ENCODE data around the gene ZNF638.
"Not testable (repeated sequence)": the region's sequence is repeated elsewhere in the genome, so short reads cannot be mapped to it uniquely, and the experiment has no call there.

ZNF638 gene

GRCh38 chr2:71402427-71402826 lies 70.8 kb downstream of the ZNF638 start:
- no peak for TF ChIP-seq ZNF274 (IDR thresholded peaks at IDR 0.05; ENCODE audit: low read depth, low read length)
- H3K4me3 ChIP-seq (ENCODE audit: low read length), result no peak overlapping the region

DNA sequence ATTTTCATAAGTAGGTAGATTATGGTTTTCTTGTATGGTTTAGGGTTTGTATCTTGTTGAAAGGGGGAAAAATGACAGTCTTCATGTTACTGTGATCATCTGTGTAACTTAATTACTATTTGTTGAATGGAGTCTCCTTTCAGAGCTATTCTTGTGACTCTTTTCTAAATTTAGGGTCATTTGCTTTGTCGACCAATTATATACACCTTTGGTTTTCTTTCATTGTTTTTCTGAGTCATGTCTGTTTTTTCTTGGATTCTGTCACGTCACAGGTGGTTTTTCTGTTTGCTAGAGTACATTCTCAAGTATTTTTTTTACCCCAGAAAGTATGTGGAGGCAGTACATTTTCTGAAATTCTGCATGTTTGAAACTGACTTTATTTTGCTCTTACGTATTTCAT lies 78.0 kb downstream of the ZNF638 start:
- H3K4me3 ChIP-seq (ENCODE audit: low read length), result no peak overlapping the region
- no peak for TF ChIP-seq ZNF274 (IDR thresholded peaks at IDR 0.05; ENCODE audit: low read depth, low read length)

- TF ChIP-seq ZNF274 (IDR thresholded peaks at IDR 0.05; ENCODE audit: low read depth, low read length), result no peak
- H3K4me3 ChIP-seq (ENCODE audit: low read length), result no peak overlapping the region
These were observed 79.1 kb downstream of the ZNF638 start for GRCh38 chr2:71410696-71411095.

DNA sequence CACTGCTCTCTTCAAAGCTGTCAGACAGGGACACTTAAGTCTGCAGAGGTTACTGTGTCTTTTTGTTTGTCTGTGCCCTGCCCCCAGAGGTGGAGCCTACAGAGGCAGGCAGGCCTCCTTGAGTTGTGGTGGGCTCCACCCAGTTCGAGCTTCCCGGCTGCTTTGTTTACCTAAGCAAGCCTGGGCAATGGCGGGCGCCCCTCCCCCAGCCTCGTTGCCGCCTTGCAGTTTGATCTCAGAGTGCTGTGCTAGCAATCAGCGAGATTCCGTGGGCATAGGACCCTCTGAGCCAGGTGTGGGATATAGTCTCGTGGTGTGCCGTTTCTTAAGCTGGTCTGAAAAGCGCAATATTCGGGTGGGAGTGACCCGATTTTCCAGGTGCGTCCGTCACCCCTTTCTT lies 85.3 kb downstream of the ZNF638 start:
- peak overlapping the region; percentile 36; the same call in 1 of the 2 replicates for H3K4me3 ChIP-seq (ENCODE audit: low read length)

DNA sequence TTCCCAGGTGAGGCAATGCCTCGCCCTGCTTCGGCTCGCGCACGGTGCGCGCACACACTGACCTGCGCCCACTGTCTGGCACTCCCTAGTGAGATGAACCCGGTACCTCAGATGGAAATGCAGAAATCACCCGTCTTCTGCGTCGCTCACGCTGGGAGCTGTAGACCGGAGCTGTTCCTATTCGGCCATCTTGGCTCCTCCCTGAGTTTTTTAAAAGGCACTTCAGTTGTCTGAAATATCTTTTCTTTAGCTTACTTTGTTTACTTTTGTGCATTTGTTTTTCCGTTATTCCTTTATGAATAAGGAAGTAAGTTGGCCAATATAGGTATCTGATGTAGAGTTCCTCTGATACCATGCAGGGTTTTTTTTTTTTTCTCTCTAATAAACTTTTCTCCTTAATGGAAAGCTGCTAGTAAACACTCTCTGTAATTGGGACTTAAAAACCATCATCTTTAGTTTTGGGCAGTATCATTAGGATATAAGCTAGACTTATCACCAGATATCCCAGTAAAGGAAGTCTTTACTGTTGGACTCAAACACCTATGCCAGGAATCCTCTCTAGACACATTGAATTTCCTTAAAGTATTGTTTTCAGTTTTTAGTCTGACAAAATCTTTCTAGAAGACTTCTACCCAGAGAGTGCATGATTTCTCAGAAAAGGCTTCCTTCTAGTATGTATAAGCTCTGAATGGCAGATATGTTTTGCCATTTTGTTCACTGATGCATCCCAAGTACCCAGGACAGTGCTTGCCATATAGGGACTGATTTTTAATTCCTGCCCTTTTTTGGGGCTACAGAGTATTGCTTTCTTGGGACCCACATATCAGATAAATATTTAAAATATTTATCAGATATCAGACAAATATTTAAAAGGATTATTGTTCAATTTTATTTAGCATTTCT lies 86.0 kb downstream of the ZNF638 start:
- peak overlapping the region; percentile 36 for H3K4me3 ChIP-seq (ENCODE audit: low read length)
- TF ChIP-seq ZNF274 (IDR thresholded peaks at IDR 0.05; ENCODE audit: low read depth, low read length), result no peak

- no peak overlapping the region for H3K4me3 ChIP-seq (ENCODE audit: low read length)
- no peak for TF ChIP-seq ZNF274 (IDR thresholded peaks at IDR 0.05; ENCODE audit: low read depth, low read length)
These were observed 87.6 kb downstream of the ZNF638 start for GRCh38 chr2:71419145-71419544.

GRCh38 chr2:71419976-71420375 lies 88.4 kb downstream of the ZNF638 start:
- H3K4me3 ChIP-seq (ENCODE audit: low read length), result no peak overlapping the region
- no peak for TF ChIP-seq ZNF274 (IDR thresholded peaks at IDR 0.05; ENCODE audit: low read depth, low read length)

DNA sequence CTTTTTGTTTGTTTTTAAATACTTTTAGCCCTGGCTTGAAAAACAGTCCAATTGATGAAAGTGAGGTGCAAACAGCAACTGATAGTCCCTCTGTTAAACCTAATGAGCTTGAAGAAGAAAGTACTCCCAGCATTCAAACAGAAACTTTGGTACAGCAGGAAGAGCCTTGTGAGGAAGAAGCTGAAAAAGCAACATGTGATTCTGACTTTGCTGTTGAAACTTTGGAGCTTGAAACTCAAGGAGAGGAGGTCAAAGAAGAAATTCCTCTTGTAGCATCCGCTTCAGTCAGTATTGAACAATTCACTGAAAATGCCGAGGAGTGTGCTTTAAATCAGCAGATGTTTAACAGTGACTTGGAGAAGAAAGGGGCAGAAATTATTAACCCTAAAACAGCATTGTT lies 91.2 kb downstream of the ZNF638 start:
- TF ChIP-seq ZNF274 (IDR thresholded peaks at IDR 0.05; ENCODE audit: low read depth, low read length), result no peak
- H3K4me3 ChIP-seq (ENCODE audit: low read length), result no peak overlapping the region

GRCh38 chr2:71423817-71424420 lies 92.3 kb downstream of the ZNF638 start:
- no peak for TF ChIP-seq ZNF274 (IDR thresholded peaks at IDR 0.05; ENCODE audit: low read depth, low read length)

DNA sequence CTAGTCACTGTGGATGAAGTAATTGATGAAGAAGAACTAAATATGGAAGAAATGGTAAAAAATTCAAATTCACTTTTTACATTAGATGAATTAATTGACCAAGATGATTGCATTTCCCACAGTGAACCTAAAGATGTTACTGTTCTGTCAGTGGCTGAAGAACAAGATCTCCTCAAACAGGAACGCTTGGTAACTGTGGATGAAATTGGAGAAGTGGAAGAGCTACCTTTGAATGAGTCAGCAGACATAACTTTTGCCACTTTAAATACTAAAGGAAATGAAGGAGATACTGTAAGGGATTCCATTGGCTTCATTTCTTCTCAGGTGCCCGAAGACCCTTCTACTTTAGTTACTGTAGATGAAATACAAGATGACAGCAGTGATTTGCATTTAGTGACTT lies 95.1 kb downstream of the ZNF638 start:
- H3K4me3 ChIP-seq (ENCODE audit: low read length), result no peak overlapping the region
- no peak for TF ChIP-seq ZNF274 (IDR thresholded peaks at IDR 0.05; ENCODE audit: low read depth, low read length)

More at GRCh38 chr2:71423817-71424420, 92.3 kb downstream of the ZNF638 start:
- H3K4me3 ChIP-seq (ENCODE audit: low read length), result no peak overlapping the region

- TF ChIP-seq ZNF274 (IDR thresholded peaks at IDR 0.05; ENCODE audit: low read depth, low read length), result no peak
- H3K4me3 ChIP-seq (ENCODE audit: low read length), result no peak overlapping the region
These were observed 97.1 kb downstream of the ZNF638 start for GRCh38 chr2:71428472-71429383.

- H3K4me3 ChIP-seq (ENCODE audit: low read length), result not testable (repeated sequence)
These were observed 113.6 kb downstream of the ZNF638 start for GRCh38 chr2:71445142-71445541.

- H3K4me3 ChIP-seq (ENCODE audit: low read length), result no peak overlapping the region
- no peak for TF ChIP-seq ZNF274 (IDR thresholded peaks at IDR 0.05; ENCODE audit: low read depth, low read length)
These were observed 114.9 kb downstream of the ZNF638 start for GRCh38 chr2:71446505-71446904.

GRCh38 chr2:71449343-71449742 lies 117.8 kb downstream of the ZNF638 start:
- no peak for TF ChIP-seq ZNF274 (IDR thresholded peaks at IDR 0.05; ENCODE audit: low read depth, low read length)

More at GRCh38 chr2:71449343-71449742, 117.8 kb downstream of the ZNF638 start:
- H3K4me3 ChIP-seq (ENCODE audit: low read length), result no peak overlapping the region

Measured in GM08714 (cell line).